Left ventricle myocardium superior (tissue), 1 donor: Measurements from ENCODE around the gene CLASP1. TPM values are rescaled to one million over a fixed set of nuclear protein-coding genes. Genes with fewer than 3 reads are reported as not detected.

ENCODE experiments used
- ATAC-seq: fragments of 200-7000 bp; cut with Tn5 transposase; one replicate; pipeline ENCODE4 v1.9.1; 2020; ENCODE audit warnings: mild to moderate bottlenecking, moderate library complexity
- DNase-seq: peaks from one replicate; pipeline ENCODE4 v3.0.0-alpha.2; 2020
- intact Hi-C: fragments of 100-400 bp; cut with micrococcal nuclease; formaldehyde crosslinking; loops from one replicate; pipeline ENCODE4 v1.11.0; 2022
- total RNA-seq: library from RNA; stranded (reverse); fragmentation: NEBNext Ultra II Directional; extraction: Animal tissue kit (Norgen Biotek cat#: 25700); gene quantifications from one replicate; pipeline ENCODE4 v1.2.1, GENCODE V29; 2021
- donor health status: DM: no; HTN: yes; CAD: no; lungs with severe emphysema.

CLASP1 gene
- total RNA-seq, 1 donor from 2014 or later: 66.5 TPM

DNA sequence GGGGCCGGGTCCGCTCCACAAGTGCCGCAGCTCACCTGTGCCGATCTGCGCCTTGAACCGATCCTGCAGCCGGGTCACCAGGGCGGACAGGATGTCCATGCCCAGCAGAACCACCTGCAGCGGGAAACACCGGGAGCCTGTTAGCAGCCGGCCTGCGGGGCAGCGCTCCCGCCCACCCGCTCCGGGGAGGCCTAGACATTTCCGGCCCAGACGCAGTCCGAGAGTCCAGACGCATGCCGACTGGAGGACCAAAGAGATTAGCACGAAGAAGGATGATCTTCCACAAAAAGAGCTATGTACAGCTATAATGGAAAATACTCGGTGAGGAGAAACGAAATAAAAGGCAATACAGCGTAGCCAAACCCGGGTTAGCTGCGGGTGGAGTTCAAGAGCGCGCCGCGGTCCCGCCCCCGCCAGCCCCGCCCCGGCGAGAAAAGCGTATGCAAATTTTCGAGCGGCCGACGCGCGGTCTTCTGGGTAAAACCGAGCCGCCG is 119.0 kb downstream of the CLASP1 start:
- ATAC-seq (peak; percentile 83), DNase-seq (peak; percentile 90)
- intact Hi-C loops: loop anchor here (5.0 kb wide), 2 partner anchors 117 to 187 kb away; partner anchors contain the start of gene CLASP1

DNA sequence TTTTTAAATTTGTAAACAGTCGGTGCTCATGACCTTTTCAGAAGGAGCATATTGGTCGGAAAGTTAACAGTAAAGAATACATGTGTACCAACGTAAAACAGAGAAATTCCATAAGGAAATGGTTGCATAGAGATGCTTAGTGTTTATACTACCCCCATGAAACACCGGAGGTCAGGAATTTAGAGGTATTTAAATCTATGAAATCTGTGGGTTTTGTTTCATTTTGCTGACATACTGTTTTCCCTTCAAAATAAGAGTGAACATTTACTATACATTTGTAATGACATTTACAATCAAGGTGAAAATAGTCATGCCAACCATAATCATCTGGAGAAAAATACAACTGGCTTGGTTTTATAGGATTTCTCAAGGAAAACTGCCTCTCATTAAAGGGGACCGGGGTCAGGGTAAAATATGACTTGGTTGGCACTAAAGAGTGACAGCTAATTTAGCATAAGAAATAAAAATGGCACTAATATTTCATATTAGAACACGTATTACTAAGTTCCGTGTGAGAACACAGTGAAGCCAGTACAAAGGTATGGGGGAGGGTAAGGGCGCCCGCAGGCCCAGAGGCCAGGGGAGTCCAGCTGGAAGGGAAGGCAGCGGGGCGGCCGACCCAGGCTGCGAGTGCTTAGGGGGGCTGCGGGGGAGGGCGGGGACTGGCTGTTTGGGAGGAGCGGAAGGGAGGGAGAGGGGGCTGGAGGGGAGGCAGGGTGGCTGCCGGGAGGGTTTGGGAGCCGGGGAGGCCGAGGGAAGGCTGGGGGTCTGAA is 119.6 kb downstream of the CLASP1 start:
- ATAC-seq (peak; percentile 73), DNase-seq (peak; percentile 78)
- intact Hi-C loops: loop anchor here (5.0 kb wide), 2 partner anchors 118 to 188 kb away; partner anchors contain the start of gene CLASP1

DNA sequence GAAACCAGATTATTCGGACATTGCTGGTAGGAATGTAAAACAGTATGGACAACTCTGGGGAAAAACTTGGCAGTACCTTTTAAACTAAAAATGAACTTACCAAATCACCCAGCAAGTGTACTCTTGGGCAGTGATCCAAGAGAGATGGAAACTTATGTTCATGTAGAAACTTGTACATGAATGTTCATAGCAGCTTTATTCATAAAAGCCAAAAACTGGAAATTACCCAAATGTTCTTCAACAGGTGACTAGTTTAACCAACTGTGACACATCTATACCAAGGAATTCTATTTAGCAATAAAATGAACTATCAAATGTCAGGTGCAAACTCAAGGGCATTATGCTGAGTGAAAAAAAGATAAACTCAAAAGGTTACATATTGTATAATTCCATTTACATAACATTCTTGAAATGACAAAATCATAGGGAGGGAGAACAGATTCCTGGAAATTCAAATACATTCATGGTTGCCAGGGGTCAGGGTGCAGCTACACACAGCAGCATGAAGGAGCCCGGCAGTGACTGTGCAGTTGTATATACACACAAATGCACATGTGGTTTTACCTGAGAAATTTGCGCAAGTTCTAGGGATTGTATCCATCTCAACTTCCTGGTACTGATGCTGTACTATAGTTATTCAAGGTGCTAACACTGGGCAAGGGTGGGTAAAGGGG is 122.1 kb downstream of the CLASP1 start:
- no peak for ATAC-seq
- intact Hi-C loops: no loop called here
- no peak for DNase-seq

DNA sequence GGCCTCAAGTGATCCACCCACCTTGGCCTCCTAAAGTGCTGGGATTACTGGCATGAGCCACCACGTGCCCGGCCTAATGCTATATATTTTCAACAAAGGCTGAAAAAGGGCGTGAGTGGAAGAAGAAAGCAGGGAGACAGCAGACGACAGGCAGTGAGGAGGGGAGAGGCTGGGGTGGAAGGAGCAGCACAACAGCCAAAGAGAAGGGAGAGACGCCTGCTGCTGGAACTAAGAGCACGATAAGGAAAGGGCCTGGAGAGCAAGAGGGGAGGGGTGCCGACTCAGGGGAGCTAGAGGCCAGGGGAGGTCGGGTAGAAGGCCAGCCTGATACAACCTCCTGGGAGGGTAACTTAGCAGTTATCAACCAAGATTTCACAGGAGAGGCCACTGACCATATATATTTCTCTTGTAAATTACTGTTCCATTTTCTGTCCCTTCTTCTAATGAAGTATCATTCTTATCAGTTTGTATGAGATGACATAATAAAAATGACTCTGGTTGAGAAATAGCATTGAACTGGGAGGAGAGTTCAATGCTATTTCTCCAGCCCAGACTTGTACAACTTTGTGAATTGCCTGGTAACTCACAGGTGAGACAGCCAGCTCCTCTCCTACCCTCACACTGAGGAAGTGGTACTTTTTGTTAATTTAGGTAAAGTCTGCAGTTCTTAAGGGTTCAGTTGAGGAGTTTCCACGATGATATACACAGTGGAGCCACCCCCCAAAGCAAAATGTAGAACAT is 124.4 kb downstream of the CLASP1 start:
- no peak for DNase-seq
- intact Hi-C loops: no loop called here
- peak; percentile 79 for ATAC-seq

DNA sequence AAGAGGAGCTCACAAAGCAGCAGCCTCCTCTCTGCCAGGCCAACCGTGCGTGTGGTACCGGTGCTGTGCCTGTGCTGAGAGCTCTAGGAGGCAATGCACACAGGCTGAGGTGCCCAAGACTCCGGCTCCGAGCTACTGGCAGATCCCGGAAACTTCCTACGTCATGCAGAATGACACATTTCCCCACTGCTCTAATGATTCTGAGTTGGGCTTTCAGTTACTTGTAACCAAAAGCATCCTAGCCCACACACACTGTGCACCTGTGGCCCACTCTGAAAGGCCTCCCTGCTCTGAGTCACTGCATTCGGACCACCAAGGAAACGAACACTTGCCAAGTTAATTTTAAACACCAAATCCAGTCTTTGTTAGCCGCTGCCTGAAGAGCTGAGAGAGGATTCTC is 127.9 kb downstream of the CLASP1 start:
- ATAC-seq: no peak
- DNase-seq: no peak
- intact Hi-C loops: no loop called here

DNA sequence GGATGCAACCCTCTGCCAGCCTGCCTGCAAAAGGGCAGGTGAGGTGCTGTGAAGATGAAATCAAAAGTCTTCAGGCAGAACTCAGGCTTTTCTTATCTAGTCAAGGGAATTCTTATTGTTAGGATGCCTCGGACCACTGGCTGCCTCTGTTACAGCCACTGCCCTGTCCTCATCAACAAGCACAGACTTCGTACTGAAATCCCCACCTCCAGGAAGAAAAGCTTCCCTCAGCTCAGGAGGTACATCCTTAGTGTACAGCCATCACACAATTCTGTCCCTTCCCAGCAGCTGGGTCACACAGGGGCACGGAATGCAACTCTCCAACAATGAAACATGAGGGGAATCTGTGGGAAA is 128.6 kb downstream of the CLASP1 start:
- no peak for DNase-seq
- intact Hi-C loops: no loop called here
- ATAC-seq: no peak

DNA sequence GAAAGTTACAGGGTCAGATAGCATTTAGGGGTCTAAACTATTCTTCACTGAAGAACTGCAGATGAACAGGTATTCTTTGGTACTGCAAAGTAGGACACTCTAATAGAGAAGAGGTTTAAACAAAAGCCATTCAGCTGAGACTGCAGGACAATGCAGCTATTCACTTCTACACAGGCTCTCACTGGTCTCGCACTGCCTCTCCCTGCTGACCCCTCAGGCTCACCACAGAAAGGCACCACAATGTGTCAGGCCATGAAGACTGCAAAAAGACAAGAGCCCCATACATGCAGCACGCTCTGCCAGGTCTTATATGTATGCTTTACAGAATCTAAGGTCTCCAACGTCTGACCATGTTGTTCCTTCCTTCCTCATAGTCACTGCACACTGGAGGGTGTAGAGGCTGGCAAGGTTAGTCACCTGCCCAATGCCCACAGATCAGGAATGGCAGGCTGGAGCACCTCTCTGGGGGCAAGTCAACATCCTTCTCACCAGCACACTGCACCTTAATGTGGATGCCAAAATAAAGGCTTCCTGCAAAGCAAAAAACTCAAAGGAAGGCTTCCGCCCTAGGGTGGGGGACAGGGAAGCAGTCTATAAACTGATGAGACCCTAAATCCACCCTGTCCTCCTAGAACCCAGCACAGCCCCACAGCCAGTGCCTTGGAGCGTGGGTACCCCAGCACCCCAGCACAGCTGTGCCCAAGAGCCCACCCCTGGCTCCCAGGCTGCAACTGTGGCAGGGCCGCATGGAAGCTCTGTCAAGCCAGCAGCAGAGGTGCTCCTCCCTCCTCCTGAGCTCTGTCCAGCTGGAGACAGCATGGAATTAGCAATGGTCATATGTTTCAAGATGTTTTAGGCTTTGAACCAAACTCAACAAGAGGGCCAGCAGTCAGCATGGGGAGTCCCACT is 129.3 kb downstream of the CLASP1 start:
- intact Hi-C loops: no loop called here
- no peak for DNase-seq
- peak; percentile 61 for ATAC-seq

DNA sequence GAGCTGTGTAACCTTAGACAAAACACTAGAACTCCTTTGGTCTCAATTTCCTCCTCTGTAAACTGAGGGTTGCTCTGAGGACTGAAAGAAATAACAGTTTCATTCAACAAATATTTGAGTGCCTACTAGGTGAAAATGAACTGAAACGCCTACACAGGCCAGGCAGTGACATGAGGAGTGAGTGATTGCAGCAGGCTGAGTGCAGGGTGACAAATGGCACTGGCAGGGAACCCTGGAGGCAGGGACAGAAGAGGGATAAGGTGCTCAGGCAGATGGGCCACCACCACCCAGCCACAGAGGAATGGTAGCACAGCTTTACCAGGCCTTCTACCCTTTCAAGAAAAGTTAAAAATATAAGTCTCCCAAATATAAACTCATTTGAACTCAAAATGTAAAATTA is 130.1 kb downstream of the CLASP1 start:
- DNase-seq (no peak), ATAC-seq (peak; percentile 53)
- intact Hi-C loops: no loop called here

DNA sequence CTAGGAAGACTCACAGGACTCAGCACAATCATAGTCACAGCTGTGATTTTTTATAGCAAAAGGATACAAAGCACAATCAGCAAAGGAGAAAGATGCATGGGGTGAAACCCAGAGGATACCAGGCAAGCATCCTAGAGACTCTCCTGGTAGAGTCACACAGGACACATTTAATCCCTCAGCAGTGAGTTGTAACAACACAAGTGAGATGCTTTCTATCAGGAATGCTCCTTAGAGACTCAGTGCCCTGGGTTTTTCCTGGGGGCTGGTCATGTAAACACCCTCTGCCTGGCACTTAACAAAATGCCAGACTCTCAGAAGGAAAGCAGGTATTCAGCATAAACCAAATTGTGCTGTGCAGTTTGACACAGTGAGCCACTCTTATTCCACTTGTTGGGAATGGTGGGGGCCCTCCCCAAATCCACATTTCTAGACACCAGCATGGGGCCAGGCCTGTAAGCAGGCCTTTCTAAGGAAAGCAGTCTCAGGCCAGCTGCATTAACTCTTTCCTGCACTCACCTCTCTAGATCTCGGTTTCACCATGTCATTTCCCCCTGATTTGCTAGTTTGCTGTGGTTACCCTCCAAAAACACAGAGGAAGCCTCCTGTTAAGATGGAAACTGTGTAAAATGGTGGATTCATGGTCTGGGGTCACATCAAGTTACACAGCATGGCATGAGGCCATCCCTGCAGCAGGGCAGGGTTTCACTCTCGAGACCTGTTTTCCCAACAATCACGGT is 135.5 kb downstream of the CLASP1 start:
- DNase-seq: no peak
- ATAC-seq: no peak
- intact Hi-C loops: no loop called here

DNA sequence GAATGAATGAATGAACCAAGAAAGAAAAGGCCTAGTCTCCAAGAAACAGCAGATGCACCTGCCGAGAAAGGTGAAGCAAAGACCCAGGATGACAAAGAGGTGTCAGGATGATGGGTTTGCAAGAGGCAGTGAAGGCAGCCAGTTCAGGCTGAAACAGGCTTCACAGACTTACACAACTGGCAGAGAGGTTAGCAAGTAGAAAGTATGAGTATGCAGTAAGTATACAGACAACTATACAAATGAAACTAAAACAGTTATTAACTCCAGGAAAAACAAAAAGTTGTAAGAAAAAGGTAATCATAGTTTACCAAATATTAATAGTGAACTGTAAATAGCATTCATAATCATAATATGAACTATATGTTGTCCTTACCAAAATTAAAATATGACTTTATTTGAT is 138.4 kb downstream of the CLASP1 start:
- intact Hi-C loops: no loop called here
- no peak for ATAC-seq
- DNase-seq: no peak

DNA sequence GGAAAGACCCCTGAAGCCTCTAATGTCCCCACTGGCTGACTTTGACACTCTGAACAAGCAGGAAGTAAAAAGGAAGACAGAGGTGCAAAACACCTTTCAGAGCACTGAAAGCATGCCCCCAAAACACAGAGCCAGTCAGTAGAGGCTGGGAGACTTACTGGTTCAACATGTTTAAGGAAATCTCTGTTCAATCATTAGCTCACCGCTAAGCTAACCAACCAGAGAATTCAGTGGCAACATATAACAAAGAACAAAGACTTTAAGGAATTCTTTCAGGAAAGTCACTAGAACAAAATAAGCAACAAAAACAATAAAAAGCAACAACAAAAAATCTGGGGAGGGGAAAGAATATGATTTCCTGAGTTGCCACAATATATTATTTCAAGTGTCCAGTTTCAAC is 142.6 kb downstream of the CLASP1 start:
- DNase-seq (no peak), ATAC-seq (no peak)
- intact Hi-C loops: no loop called here

DNA sequence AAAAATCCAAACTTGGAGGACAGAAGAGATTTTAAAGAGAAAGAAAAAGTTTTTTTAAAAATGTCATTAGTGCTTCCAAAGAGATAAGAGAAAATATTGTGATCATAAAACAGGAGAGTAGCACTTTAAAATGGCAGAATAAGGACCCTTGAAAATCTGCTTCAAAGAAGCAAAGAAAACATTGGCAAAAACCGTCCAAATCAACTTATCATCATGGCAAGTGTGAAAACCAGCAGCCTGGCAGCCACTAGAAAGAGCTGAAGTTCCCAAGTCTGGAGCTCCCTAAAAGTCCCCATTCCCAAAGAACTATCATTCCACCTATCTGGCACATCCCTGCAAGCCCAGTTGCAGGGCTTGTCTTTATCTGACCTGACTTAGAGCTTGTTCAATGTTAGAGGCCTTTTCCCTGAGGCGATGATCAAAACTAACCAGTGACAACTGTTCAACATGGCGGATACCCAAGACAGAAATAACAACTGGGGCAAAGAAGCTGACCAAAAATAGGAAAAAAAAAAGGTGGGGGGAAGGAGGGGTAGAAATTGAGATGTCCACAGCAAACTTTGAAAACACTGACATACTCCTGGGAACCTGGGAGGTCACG is 143.2 kb downstream of the CLASP1 start:
- ATAC-seq (peak; percentile 50), DNase-seq (no peak)
- intact Hi-C loops: no loop called here

DNA sequence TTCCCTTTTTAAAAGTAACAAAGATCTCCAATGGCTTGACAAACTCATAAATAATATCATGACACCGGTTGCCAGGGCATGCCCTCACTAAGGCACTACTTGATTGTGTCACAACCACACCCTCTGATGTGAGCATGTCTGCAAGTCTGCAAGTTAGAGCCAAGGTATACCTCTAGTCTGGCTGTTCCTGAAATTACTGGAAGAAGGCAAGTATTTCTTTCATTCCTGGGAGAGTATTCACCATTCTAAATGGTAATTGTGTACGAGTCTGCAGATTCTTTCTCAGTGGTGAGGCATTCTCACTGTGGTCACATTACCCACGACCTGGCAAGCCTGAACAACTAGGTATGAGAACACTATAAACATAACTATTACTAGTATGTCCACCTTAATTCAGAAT is 144.3 kb downstream of the CLASP1 start:
- DNase-seq (no peak), ATAC-seq (peak; percentile 28)
- intact Hi-C loops: no loop called here

DNA sequence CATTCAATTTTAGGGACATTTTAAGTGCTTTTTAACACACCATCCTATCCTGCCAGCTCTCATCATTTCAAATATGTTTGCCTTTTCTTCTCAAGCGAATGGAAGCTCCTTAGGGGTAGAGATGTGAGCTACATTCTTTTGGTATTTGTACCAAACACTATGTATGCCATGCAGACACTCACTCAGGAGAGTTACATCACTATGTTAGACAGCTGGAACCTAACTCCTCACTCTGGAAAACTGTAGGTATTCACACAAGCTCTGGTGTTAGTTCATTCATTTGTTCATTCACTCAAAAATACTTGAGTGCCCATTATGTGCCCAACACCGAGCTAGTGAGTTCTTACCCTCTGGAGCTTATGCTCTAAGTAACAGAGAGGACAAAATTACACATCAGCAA is 144.9 kb downstream of the CLASP1 start:
- no peak for DNase-seq

DNA sequence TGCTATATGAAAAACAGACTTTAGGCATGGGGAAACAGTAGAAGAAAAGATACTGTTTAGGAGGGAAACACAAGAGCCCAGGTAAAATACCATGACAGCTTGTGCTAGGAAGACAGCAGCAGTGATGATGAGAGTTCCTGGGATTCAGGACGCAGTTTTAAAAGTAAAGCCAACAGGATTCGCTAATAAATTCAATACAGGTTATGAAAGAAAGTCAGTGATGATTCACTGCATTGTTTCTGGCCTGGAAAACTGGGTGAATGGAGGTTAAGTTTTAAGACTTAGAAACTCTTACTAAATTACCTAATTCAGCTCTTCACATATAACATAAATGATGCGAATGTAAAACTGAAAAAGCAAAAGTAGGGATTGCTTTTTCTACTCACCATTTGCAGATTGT is 146.5 kb downstream of the CLASP1 start:
- intact Hi-C loops: no loop called here
- DNase-seq (no peak), ATAC-seq (no peak)

More for the DNA sequence above, 144.9 kb downstream of the CLASP1 start:
- ATAC-seq: no peak
- intact Hi-C loops: no loop called here

DNA sequence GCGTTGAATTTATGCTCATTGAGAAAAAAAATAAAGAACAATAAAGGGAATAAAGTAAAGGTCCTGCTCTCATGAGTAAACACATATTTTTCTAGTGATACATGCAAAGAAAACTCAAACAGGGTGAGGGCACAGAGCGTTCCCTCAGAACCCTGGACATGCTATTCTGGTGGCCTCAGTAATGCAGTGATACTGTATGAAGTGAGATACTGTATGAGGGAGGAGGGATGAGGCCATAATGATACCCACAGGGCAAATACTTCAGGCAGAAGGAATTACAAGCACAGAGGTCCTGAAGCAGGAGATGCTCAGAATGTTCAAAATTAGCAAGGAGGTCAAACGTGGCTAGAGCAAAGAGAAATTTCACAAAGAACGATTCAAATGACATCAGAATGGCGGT is 147.0 kb downstream of the CLASP1 start:
- intact Hi-C loops: no loop called here
- DNase-seq (no peak), ATAC-seq (no peak)

DNA sequence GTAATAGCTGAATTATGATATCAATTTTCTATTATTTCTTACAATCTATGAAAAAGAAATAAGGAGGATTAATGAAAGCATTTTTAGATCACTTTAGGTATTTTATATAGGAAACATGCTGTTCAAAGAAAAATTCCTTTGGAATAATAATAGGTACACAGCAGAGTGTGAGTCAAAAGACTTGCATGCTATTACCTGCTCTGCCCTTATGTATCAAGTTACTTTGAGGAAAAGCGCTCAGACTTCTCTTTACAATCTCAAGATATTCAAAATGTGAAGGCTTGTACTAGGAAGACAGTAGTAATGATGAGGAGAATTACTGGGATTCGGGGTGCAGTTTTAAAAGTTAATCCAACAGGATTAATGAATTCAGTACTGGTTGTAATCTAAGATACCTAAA is 147.7 kb downstream of the CLASP1 start:
- intact Hi-C loops: no loop called here
- DNase-seq: no peak
- ATAC-seq: no peak

DNA sequence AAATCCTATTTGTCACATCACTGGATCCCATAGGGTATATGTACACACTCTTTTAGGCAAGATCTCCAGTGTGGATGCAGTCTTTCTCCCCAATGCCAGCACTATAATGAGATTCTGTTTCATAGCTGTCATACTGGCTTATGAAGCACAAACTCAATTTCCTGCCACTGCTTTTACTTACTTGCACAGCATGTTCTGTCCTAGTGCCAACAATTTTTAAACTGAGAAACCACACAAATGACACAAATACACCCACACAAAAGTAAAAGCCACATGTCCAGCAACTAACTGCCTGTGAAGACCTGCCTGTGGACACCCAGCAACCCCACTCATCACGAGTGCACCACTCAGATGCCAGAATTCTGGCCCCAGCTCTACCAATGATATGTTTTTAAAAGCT is 148.2 kb downstream of the CLASP1 start:
- intact Hi-C loops: no loop called here
- ATAC-seq (no peak), DNase-seq (no peak)
